Cardiac fibroblast (primary cell): ENCODE data around the gene TNNC1.

Experiments
- DNase-seq, 2 donors: peaks; one replicate each; pipeline versions ENCODE4 v3.0.0 to v3.0.0-alpha.2; 2010; ENCODE audit warnings: low read depth in 2 of 2
- H3K4me3 ChIP-seq, 2 donors: replicated peaks in 1 of 2; 1 replicate in 1 of 2; 2 replicates in 1 of 2; pipeline ENCODE4 v1.5.1; 2011; ENCODE audit warnings: low read depth in 2 of 2, low read length in 2 of 2, mild to moderate bottlenecking in 2 of 2, moderate library complexity in 1 of 2
- TF ChIP-seq, protein P1 (sequence below): IDR thresholded peaks from one replicate; pipeline ENCODE4 v1.5.1; 2011; ENCODE audit warnings: low read depth, mild to moderate bottlenecking, low read length, inconsistent platforms

The TNNC1 gene

DNA sequence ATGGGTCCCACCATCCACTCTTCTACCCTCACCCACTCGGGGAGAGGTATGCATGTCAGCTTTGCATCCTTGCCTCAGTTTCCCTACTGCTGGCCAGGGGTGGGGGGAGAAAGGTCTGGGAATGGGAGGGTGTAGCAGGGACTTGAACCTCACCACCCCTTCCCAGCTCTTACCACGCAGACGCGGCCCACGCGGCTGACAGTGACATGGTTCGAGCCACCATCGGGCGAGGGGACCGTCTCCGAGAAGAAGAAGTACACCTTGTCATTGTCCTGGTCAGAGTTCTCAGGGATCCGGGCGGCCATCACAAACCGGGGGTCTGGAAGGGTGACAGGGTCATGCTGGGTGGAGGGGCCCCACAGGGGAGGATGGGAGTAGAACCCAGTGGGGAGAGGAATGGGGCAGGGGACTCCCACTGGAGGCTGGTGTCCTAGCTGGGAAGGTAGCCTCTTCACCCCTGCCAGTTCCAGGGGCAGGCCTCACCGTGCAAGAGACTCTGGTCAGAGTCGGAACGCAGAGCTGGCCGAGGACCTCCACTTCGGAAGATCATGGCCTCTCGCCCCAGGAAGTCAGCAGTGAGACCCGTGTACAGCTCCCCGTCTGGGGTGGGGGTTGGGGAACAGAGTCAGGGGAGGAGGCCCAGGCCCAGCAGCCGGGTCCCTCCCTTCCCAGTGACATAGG is 12.6 kb downstream of the TNNC1 start:
- no peak for DNase-seq

DNA sequence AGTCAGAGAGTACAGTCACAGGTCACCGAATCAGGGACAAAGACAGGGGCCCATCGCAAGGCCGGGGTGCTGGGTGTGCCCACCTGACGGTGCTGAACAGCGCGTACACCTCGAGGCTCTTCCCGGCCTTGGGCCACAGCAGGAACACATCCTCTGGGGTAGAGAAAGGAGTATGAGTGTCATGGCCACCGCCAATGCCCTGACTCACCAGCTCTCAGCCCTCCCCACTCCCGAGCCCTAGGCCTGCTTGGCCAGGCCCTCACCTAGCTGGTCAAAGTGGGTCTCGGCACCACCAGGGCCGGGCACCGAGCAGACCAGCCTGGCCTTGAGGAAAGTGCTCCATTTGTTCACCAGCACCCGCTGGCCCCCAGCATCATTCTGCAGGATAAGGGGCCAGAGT is 13.2 kb downstream of the TNNC1 start:
- TF ChIP-seq, protein P1, sequence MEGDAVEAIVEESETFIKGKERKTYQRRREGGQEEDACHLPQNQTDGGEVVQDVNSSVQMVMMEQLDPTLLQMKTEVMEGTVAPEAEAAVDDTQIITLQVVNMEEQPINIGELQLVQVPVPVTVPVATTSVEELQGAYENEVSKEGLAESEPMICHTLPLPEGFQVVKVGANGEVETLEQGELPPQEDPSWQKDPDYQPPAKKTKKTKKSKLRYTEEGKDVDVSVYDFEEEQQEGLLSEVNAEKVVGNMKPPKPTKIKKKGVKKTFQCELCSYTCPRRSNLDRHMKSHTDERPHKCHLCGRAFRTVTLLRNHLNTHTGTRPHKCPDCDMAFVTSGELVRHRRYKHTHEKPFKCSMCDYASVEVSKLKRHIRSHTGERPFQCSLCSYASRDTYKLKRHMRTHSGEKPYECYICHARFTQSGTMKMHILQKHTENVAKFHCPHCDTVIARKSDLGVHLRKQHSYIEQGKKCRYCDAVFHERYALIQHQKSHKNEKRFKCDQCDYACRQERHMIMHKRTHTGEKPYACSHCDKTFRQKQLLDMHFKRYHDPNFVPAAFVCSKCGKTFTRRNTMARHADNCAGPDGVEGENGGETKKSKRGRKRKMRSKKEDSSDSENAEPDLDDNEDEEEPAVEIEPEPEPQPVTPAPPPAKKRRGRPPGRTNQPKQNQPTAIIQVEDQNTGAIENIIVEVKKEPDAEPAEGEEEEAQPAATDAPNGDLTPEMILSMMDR = no peak
- H3K4me3 ChIP-seq = no peak overlapping the region
- no peak for DNase-seq

More for the DNA sequence above, 12.6 kb downstream of the TNNC1 start:
- TF ChIP-seq, protein P1 = no peak
- no peak overlapping the region for H3K4me3 ChIP-seq

DNA sequence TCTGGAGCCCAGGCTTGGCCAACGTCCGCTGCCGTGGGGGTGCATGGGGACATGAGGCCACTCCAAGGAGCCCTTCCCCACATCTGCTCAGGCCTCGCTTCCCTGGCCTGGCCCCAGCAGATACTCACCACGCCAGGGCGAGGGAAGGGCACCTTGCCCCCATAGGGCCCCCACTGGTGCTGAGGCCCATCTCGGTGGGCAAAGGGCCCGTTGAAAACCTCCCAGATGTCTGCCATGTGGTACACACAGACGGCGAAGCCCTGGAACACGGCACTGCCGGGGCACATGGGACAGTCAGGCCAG is 13.6 kb downstream of the TNNC1 start:
- H3K4me3 ChIP-seq = no peak overlapping the region
- TF ChIP-seq, protein P1 = no peak
- DNase-seq = no peak

DNA sequence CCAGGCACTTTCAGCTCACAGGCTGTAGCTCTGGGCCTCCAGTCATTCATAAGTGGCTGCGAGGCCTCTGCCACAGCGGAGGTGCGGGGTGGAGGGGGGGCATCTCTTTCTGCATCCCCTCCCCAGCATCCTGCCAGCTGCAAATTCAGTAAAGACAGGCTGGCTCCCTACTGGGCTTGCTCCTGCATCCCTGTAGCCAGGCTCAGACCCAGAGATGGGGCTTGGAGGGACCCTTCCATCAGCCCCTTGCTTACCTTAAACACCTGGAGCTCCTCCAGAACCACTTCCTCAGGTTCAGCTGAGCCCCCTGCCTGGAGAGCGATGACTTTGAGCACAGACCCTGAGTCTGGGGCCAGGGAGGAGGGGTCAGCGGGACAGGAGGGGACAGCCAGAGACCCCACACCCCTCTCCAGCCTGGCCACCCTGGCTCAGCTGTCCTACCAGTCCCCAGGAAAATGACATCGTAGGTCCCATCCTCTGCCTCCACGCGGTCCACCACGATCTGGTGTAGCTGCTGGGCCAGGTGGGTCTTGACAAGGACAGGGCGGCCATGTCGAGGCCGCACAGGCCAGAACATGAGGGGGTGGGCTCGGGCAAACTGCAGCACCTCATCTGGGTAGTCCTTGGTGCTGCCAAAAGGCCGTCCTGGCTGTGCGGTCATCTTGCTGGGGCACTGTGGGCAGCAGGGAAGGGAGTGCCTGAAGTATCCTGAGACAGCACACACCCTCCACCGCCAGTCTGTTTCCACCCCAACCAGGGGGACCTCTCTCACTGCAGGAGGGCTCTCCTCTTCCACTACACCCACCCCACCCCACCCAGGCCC is 14.2 kb downstream of the TNNC1 start:
- TF ChIP-seq, protein P1 = no peak
- H3K4me3 ChIP-seq = no peak overlapping the region
- no peak for DNase-seq

DNA sequence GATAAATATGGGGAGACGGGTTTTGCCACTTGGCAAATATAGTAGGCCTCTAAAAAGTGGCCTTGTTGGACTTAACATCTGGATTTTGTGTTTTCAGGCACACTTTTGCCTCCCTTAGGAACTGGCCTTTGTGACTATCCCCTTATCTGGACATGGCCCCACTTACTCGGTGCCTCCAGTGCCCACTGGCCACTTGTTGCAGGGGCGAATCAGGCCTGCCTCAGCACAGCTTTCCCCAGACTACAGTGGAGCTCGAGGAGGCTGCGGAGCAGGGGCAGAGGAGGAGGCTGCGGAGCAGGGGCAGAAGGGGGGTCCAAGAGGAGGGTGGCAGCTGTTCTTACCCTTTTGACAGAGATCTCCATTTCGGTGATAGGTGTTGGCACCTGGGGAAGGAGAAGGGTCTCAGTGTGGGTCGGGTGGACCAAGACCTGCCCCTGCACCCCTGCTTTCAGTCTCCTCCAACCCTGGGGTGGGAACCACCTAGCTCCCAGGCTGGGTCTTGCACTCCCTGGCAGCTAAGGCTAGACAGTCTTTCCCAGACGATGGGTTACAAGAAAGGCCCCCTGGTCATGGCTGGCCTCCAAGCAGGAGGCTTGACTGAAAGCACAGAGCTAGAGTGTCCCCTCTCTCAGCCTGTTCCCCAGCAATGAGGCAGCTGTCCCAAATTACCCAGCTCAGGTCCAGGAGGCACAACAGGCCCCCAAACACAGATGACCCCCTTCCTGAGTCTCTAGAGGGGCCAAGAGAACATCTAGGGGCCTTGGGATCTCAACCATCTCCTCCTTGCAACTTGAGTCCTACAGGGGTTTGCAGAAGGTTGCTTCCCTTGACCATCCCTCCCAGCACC is 15.0 kb downstream of the TNNC1 start:
- TF ChIP-seq, protein P1 = no peak
- H3K4me3 ChIP-seq = no peak overlapping the region
- DNase-seq = no peak

DNA sequence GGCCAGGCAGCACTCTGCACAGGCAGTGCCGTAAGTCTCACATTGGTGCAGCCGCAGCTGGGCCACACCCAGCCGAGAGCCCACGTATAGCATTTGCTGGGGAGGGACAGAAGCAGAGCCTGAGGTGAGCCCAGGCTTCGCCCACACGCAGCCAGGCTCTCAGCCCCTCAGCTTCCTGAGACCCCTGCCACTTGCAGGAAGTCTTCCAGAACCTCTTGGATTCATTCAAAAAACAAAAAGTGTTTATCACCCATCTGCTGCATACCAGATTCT is 15.8 kb downstream of the TNNC1 start:
- TF ChIP-seq, protein P1 = no peak
- H3K4me3 ChIP-seq = no peak overlapping the region
- DNase-seq = no peak
